ENCODE data around the gene SLC38A8.

The SLC38A8 gene

GRCh38 chr16:83967838-83968305 is 74.7 kb downstream of the SLC38A8 start, which contains the start of gene NECAB2:
TSS of gene NECAB2 (plus strand) at chr16:83968244. CDS start at chr16:83968649, 405 bp downstream.
- DNase-seq: peak; percentile 13

DNA sequence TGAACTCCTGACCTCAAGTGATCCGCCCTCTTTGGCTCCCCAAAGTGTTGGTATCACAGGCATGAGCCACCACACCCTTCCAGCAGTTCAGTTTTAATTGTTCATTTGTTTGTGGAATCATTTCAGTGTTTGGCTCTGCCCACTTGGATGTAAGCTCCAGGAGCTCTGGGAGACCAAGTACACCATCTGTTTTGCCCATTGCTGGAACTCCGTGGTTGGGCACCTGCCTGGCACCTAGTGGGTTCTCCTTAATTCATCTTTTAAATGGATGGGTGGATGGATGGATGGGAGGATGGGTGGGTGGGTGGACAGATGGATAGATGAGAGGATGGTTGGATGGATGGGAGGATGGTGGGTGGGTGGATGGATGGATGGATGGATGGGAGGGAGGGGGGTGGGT is 75.5 kb downstream of the SLC38A8 start:
- no peak for DNase-seq

DNA sequence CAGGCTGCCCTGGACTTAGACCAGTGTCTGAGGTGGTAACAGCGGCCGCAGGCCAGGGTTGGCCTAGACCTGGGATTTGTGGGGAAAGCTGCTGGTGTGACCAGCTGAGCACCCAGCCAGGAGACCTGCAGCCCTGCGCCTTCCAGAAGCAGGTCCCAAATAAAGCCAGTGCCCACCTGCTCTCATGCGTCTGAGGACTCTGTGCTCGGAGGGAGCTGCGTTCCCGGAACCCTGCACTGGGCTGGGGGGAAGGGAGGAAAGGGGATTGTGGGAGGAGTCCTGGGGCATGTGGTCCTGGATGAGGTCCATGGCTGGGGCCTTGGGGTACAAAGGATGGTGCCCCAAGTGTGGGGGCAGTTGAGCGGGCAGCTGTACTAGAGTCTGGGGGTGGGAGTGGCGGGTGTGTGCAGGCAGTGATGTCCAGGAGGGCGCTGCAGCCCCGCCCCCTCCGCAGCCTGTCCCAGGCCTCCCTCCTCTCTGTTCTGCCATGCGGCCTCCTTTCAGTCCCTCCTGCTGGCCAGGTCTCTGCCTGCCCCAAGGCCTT is 76.4 kb downstream of the SLC38A8 start:
- no peak for DNase-seq

DNA sequence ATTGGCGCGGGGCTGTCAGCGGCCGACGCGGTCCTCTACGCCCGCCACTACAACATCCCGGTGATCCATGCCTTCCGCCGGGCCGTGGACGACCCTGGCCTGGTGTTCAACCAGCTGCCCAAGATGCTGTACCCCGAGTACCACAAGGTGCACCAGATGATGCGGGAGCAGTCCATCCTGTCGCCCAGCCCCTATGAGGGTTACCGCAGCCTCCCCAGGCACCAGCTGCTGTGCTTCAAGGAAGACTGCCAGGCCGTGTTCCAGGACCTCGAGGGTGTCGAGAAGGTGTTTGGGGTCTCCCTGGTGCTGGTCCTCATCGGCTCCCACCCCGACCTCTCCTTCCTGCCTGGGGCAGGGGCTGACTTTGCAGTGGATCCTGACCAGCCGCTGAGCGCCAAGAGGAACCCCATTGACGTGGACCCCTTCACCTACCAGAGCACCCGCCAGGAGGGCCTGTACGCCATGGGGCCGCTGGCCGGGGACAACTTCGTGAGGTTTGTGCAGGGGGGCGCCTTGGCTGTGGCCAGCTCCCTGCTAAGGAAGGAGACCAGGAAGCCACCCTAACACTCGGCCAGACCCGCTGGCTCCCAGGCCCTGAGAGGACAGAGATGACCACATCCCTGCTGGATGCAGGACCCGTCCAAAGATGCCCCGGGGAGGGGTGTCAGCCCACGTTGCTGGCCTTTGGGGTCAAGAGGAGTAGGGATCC is 77.0 kb downstream of the SLC38A8 start:
- no peak for DNase-seq

GRCh38 chr16:83964684-83965443 is 77.7 kb downstream of the SLC38A8 start:
- DNase-seq: no peak

GRCh38 chr16:83963277-83964119 is 79.1 kb downstream of the SLC38A8 start:
- no peak for DNase-seq

GRCh38 chr16:83961591-83961990 is 81.0 kb downstream of the SLC38A8 start:
- no peak for DNase-seq

GRCh38 chr16:83960521-83961249 is 81.9 kb downstream of the SLC38A8 start:
- DNase-seq: no peak

All from hematopoietic multipotent progenitor cell treated with erythropoietin and hydrocortisone succinate and interleukin-3 and kit ligand, for 8 days (in vitro differentiated cells).